K562 (cell line): ENCODE results near the gene ATP5F1D. TPM values are rescaled to one million over a fixed set of nuclear protein-coding genes. Genes with fewer than 3 reads are reported as not detected.
A peak's percentile ranks its signal among the peaks of the same experiment; 100 is the strongest.

Experiments used
- BRCA1 ChIP-seq, 2 experiments: fragments of 450-650 bp in 1 of 2; sonication (generic) in 1 of 2; formaldehyde crosslinking in 1 of 2; IDR thresholded peaks; 2 replicates each; pipeline versions ENCODE4 v1.5.0 to v1.6.1; 2017 to 2020; ENCODE audit warnings: mild to moderate bottlenecking in 1 of 2, missing genetic modification reagents in 1 of 2
- ELF1 ChIP-seq: fragments of 200-800 bp; sonication (Bioruptor generic); IDR thresholded peaks from 2 replicates; pipeline ENCODE4 v1.6.1; 2016; ENCODE audit warnings: missing genetic modification characterization, missing compliant biosample characterization
- FOS ChIP-seq: IDR thresholded peaks from 3 replicates; pipeline ENCODE4 v1.6.1; 2011; ENCODE audit not compliant: insufficient read length; ENCODE audit errors: extremely low read depth
- ILF3 ChIP-seq: fragments of 450-650 bp; IDR thresholded peaks from 2 replicates; pipeline ENCODE4 v1.6.1; 2018; ENCODE audit warnings: antibody characterized with exemption, mild to moderate bottlenecking, moderate library complexity, borderline replicate concordance
- KAT2B ChIP-seq: IDR thresholded peaks from one replicate; pipeline ENCODE4 v1.6.1; 2012; ENCODE audit warnings: low read depth, mild to moderate bottlenecking, control low read depth, inconsistent platforms, low read length, moderate library complexity
- MCM3 ChIP-seq: fragments of 450-650 bp; IDR thresholded peaks from 2 replicates; pipeline ENCODE4 v1.6.1; 2016
- PYGO2 ChIP-seq: fragments of 450-650 bp; IDR thresholded peaks from 2 replicates; pipeline ENCODE4 v1.6.1; 2016; ENCODE audit warnings: mild to moderate bottlenecking, missing genetic modification characterization, moderate library complexity, missing compliant biosample characterization
- SMARCA5 ChIP-seq: fragments of 450-650 bp; IDR thresholded peaks from 2 replicates; pipeline ENCODE4 v1.6.1; 2016
- SP1 ChIP-seq: sonication (generic); formaldehyde crosslinking; IDR thresholded peaks from 2 replicates; pipeline ENCODE4 v1.8.1; 2022; ENCODE audit warnings: mild to moderate bottlenecking, missing genetic modification reagents
- ZKSCAN3 ChIP-seq: fragments of 250-450 bp; sonication (Bioruptor Pico); IDR thresholded peaks from 2 replicates; pipeline ENCODE4 v1.4.0; 2020
- ZNF12 ChIP-seq: sonication (generic); formaldehyde crosslinking; IDR thresholded peaks from 2 replicates; pipeline ENCODE4 v1.4.0; 2020; ENCODE audit warnings: mild to moderate bottlenecking, missing genetic modification reagents
- ZNF316 ChIP-seq: fragments of 450-650 bp; IDR thresholded peaks from 2 replicates; pipeline ENCODE4 v1.6.1; 2016
- ZNF507 ChIP-seq: conservative IDR thresholded peaks from 2 replicates; pipeline ENCODE4 v1.6.1; 2017; ENCODE audit warnings: missing genetic modification characterization, missing compliant biosample characterization
- ZNF77 ChIP-seq: fragments of 250-450 bp; sonication (Bioruptor Pico); IDR thresholded peaks from 2 replicates; pipeline ENCODE4 v1.5.0; 2020
- polyA plus RNA-seq, 8 experiments: library from polyadenylated mRNA; depleted of rRNA in 4 of 8; stranded (reverse) in 5 of 8; unstranded in 3 of 8; fragments of >200 nt; fragmentation: Nextera tagmentation in 2 of 8; fragmentation: Illumina TruSeq in 1 of 8; extraction: Ambion mirVana in 2 of 8; extraction: Trizol in 1 of 8; gene quantifications; 2 replicates each; pipeline versions ENCODE4 v1.2.1 to v1.2.3, GENCODE V29; 2011 to 2014; ENCODE audit warnings: inconsistent platforms in 1 of 8, missing spikeins in 1 of 8
- total RNA-seq, 7 experiments: library from RNA; depleted of rRNA in 6 of 7; stranded (reverse); fragments of >200 nt in 6 of 7; fragmentation: Illumina TruSeq in 2 of 7; extraction: Trizol in 2 of 7; gene quantifications; 2 replicates each; pipeline versions ENCODE4 v1.2.1 to v1.2.3, GENCODE V29; 2011 to 2021; ENCODE audit warnings: low replicate concordance in 1 of 7
- TF ChIP-seq, protein P1 (sequence below), 2 experiments: IDR thresholded peaks in 1 of 2; conservative IDR thresholded peaks in 1 of 2; 2 replicates each; pipeline ENCODE4 v1.6.1; 2016; ENCODE audit warnings: low read depth in 2 of 2, mild to moderate bottlenecking in 1 of 2, missing compliant biosample characterization in 1 of 2, missing genetic modification characterization in 1 of 2, moderate library complexity in 1 of 2
- TF ChIP-seq, protein P2 (sequence below): fragments of 250-450 bp; sonication (Bioruptor Pico); IDR thresholded peaks from 2 replicates; pipeline ENCODE4 v1.8.0; 2022; ENCODE audit warnings: inconsistent platforms
- TF ChIP-seq, protein P3 (sequence below): sonication (generic); formaldehyde crosslinking; IDR thresholded peaks from 2 replicates; pipeline ENCODE4 v1.8.0; 2022; ENCODE audit warnings: missing genetic modification reagents, mild to moderate bottlenecking, borderline replicate concordance
- TF ChIP-seq, protein P4 (sequence below), 2 experiments: fragments of 450-650 bp; IDR thresholded peaks; 2 replicates each; pipeline ENCODE4 v1.6.1; 2016
- TF ChIP-seq, protein P5 (sequence below): fragments of 450-650 bp; formaldehyde crosslinking; IDR thresholded peaks from 2 replicates; pipeline ENCODE4 v1.4.0; 2022; ENCODE audit warnings: mild to moderate bottlenecking, moderate library complexity
- TF ChIP-seq, protein P6 (sequence below): fragments of 450-650 bp; IDR thresholded peaks from 2 replicates; pipeline ENCODE4 v1.6.1; 2016

The ATP5F1D gene
- total and polyA plus RNA-seq, 9 of the 15 experiments (the other 6 are each of a cell fraction or from before 2014, with no cell fraction given), result 3.9 to 409 (median 36.8) TPM

DNA sequence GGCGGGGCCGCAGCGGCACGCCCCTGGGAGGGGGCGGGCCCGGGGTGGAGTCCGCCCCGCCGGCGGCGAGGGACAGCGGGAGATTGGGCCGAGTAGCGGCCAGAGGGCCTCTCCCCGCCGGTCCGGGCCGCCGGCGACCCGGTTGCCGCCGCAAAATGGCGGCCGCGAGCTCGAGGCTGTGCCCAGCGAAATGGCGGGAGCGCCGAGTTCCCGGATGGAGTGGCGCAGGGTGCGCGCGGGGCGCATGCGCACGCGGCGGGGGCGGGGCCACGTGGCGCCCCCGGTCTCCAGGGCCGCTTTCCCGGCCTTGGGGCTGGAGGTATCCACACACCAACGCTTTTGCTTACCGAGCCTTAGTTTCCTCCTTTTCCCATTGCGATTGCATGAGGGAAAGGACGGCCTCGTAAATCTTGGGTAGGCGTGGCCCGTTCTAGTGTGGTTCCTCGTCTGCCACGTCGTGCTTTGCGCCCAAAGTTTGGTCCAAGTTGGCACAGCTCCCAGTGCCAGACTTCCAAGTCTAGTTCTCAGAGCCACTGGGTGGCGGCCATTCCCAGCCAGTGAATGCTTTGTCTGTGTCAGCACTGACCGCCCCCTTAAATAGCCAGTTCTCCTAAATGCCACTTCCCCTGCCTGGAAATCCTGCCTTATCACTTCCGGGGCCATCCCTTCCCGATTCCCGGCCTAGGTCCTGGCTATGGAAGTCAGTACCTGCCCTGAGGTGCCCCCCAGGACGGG is 28.1 kb downstream of the ATP5F1D start (continued):
- TF ChIP-seq ILF3 (peak; percentile 94; the same call in 1 of the 2 replicates), FOS (no peak), SP1 (peak; percentile 66; the same call in 1 of the 2 replicates), KAT2B (no peak), ZNF507 (no peak), MCM3 (no peak), PYGO2 (tag) (no peak), SMARCA5 (no peak), BRCA1 (IDR thresholded peaks at IDR 0.05) (no peak), BRCA1 (CRISPR knock-in tag; IDR thresholded peaks at IDR 0.05) (no peak), ZKSCAN3 (CRISPR knock-in tag) (no peak), ZNF12 (no peak), ELF1 (peak; percentile 42; the same call in 1 of the 2 replicates), ZNF77 (CRISPR knock-in tag) (no peak), ZNF316 (no peak)
- TF ChIP-seq, protein P1, sequence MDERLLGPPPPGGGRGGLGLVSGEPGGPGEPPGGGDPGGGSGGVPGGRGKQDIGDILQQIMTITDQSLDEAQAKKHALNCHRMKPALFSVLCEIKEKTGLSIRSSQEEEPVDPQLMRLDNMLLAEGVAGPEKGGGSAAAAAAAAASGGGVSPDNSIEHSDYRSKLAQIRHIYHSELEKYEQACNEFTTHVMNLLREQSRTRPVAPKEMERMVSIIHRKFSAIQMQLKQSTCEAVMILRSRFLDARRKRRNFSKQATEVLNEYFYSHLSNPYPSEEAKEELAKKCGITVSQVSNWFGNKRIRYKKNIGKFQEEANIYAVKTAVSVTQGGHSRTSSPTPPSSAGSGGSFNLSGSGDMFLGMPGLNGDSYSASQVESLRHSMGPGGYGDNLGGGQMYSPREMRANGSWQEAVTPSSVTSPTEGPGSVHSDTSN (CRISPR knock-in tag; IDR thresholded peaks at IDR 0.05; ENCODE audit: low read depth), result no peak
- TF ChIP-seq, protein P1 (tag; conservative IDR thresholded peaks at IDR 0.05; ENCODE audit: low read depth), result no peak
- TF ChIP-seq, protein P2, sequence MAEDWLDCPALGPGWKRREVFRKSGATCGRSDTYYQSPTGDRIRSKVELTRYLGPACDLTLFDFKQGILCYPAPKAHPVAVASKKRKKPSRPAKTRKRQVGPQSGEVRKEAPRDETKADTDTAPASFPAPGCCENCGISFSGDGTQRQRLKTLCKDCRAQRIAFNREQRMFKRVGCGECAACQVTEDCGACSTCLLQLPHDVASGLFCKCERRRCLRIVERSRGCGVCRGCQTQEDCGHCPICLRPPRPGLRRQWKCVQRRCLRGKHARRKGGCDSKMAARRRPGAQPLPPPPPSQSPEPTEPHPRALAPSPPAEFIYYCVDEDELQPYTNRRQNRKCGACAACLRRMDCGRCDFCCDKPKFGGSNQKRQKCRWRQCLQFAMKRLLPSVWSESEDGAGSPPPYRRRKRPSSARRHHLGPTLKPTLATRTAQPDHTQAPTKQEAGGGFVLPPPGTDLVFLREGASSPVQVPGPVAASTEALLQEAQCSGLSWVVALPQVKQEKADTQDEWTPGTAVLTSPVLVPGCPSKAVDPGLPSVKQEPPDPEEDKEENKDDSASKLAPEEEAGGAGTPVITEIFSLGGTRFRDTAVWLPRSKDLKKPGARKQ (CRISPR knock-in tag), result no peak
- TF ChIP-seq, protein P3, sequence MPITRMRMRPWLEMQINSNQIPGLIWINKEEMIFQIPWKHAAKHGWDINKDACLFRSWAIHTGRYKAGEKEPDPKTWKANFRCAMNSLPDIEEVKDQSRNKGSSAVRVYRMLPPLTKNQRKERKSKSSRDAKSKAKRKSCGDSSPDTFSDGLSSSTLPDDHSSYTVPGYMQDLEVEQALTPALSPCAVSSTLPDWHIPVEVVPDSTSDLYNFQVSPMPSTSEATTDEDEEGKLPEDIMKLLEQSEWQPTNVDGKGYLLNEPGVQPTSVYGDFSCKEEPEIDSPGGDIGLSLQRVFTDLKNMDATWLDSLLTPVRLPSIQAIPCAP, result no peak
- TF ChIP-seq, protein P4, sequence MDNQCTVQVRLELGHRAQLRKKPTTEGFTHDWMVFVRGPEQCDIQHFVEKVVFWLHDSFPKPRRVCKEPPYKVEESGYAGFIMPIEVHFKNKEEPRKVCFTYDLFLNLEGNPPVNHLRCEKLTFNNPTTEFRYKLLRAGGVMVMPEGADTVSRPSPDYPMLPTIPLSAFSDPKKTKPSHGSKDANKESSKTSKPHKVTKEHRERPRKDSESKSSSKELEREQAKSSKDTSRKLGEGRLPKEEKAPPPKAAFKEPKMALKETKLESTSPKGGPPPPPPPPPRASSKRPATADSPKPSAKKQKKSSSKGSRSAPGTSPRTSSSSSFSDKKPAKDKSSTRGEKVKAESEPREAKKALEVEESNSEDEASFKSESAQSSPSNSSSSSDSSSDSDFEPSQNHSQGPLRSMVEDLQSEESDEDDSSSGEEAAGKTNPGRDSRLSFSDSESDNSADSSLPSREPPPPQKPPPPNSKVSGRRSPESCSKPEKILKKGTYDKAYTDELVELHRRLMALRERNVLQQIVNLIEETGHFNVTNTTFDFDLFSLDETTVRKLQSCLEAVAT (IDR thresholded peaks at IDR 0.05), result peak; percentile 32 to 44; a peak in 2 of 4 replicates
- TF ChIP-seq, protein P5, sequence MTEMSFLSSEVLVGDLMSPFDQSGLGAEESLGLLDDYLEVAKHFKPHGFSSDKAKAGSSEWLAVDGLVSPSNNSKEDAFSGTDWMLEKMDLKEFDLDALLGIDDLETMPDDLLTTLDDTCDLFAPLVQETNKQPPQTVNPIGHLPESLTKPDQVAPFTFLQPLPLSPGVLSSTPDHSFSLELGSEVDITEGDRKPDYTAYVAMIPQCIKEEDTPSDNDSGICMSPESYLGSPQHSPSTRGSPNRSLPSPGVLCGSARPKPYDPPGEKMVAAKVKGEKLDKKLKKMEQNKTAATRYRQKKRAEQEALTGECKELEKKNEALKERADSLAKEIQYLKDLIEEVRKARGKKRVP, result peak; percentile 14; the same call in 1 of the 2 replicates
- TF ChIP-seq, protein P6, sequence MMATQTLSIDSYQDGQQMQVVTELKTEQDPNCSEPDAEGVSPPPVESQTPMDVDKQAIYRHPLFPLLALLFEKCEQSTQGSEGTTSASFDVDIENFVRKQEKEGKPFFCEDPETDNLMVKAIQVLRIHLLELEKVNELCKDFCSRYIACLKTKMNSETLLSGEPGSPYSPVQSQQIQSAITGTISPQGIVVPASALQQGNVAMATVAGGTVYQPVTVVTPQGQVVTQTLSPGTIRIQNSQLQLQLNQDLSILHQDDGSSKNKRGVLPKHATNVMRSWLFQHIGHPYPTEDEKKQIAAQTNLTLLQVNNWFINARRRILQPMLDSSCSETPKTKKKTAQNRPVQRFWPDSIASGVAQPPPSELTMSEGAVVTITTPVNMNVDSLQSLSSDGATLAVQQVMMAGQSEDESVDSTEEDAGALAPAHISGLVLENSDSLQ, result peak; percentile 12; the same call in 1 of the 2 replicates
